ENCODE data around the gene TPSG1. TPM values are rescaled to one million over a fixed set of nuclear protein-coding genes. Genes with fewer than 3 reads are reported as not detected.

The TPSG1 gene
- total and polyA plus RNA-seq, 2 of the 13 experiments (the other 11 are each of a cell fraction or from before 2014, with no cell fraction given), result not detected

DNA sequence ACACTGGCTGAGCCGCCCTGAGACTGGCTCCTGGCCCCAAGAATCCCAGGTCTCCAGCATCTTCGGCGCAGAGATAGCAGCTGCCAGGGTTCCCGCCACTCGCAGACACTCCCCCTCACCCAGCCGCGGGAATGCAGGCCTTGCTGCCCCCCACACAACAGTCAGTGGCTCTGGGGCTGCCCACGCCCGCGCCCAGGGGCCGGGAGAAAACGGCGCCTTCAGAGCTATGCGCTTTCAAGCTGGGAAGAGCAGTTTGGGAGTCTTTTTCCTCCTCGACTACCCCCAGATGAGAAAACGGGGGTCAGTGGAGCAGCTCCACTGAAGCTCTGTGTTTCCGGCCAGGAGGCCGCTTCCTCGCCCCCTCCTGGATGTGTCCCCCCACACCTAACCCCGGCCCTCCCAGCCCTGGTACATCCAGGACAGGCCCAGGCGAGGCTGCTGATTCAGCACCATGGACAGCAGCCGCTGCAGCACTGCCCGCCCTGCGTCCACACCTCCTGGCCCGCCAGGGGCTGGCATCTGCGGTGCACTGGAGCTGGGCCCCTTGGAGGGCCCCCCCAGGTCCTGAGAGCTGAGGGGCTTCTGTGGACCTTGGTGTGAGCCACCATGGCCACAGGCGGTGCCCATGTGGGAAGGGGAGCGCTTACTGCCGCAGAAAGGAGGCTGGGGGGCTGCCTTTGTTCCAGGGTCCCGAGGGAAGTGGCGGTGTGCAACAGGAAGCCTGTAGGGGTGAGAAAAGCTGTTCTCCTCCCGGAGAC lies 36.5 kb downstream of the TPSG1 start (continued):
- TF ChIP-seq, protein P1, sequence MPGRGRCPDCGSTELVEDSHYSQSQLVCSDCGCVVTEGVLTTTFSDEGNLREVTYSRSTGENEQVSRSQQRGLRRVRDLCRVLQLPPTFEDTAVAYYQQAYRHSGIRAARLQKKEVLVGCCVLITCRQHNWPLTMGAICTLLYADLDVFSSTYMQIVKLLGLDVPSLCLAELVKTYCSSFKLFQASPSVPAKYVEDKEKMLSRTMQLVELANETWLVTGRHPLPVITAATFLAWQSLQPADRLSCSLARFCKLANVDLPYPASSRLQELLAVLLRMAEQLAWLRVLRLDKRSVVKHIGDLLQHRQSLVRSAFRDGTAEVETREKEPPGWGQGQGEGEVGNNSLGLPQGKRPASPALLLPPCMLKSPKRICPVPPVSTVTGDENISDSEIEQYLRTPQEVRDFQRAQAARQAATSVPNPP (CRISPR knock-in tag; IDR thresholded peaks at IDR 0.05), result no peak
- TF ChIP-seq ZSCAN21 (CRISPR knock-in tag; IDR thresholded peaks at IDR 0.05; ENCODE audit: borderline replicate concordance) (peak; percentile 83), ZNF343 (CRISPR knock-in tag; IDR thresholded peaks at IDR 0.05) (peak; percentile 32; the same call in 1 of the 2 replicates), ZNF235 (CRISPR knock-in tag; IDR thresholded peaks at IDR 0.05; ENCODE audit: borderline replicate concordance) (peak; percentile 85; the same call in 1 of the 2 replicates), REPIN1 (CRISPR knock-in tag; IDR thresholded peaks at IDR 0.05; ENCODE audit: borderline replicate concordance, low read depth) (no peak), NFE2 (CRISPR knock-in tag; IDR thresholded peaks at IDR 0.05) (no peak), ZFP36L2 (CRISPR knock-in tag; IDR thresholded peaks at IDR 0.05) (0 out of 2 replicates have a peak, but pooled peaks have one; percentile 56), ATF7-NPFF (CRISPR knock-in tag; IDR thresholded peaks at IDR 0.05; ENCODE audit: low read depth) (0 out of 2 replicates have a peak, but pooled peaks have one; percentile 51), ZNF772 (CRISPR knock-in tag; IDR thresholded peaks at IDR 0.05) (peak; percentile 85; the same call in 1 of the 2 replicates), FOXA1 (IDR thresholded peaks at IDR 0.05) (no peak), FOXA1 (CRISPR knock-in tag; IDR thresholded peaks at IDR 0.05) (0 out of 2 replicates have a peak, but pooled peaks have one; percentile 6), TEAD2 (CRISPR knock-in tag; IDR thresholded peaks at IDR 0.05) (peak; percentile 78; the same call in 1 of the 2 replicates), ZNF326 (CRISPR knock-in tag; IDR thresholded peaks at IDR 0.05; ENCODE audit: borderline replicate concordance) (no peak), KLF6 (CRISPR knock-in tag; IDR thresholded peaks at IDR 0.05) (peak; percentile 85; the same call in 1 of the 2 replicates), MED13 (CRISPR knock-in tag; IDR thresholded peaks at IDR 0.05) (peak; percentile 64; the same call in 1 of the 2 replicates), ZFP1 (CRISPR knock-in tag; IDR thresholded peaks at IDR 0.05) (no peak), ONECUT2 (CRISPR knock-in tag; IDR thresholded peaks at IDR 0.05) (peak; percentile 38; the same call in 1 of the 2 replicates), MTF2 (CRISPR knock-in tag; IDR thresholded peaks at IDR 0.05; ENCODE audit: borderline replicate concordance) (0 out of 2 replicates have a peak, but pooled peaks have one; percentile 39), ZNF703 (CRISPR knock-in tag; IDR thresholded peaks at IDR 0.05; ENCODE audit: borderline replicate concordance) (no peak), ZNF546 (CRISPR knock-in tag; conservative IDR thresholded peaks at IDR 0.05) (0 out of 2 replicates have a peak, but pooled peaks have one; percentile 54), ZSCAN12 (CRISPR knock-in tag; IDR thresholded peaks at IDR 0.05) (peak; percentile 81; the same call in 1 of the 2 replicates), NAIF1 (CRISPR knock-in tag; IDR thresholded peaks at IDR 0.05; ENCODE audit: borderline replicate concordance) (no peak), ZNF773 (CRISPR knock-in tag; IDR thresholded peaks at IDR 0.05; ENCODE audit: borderline replicate concordance) (peak; percentile 93; the same call in 1 of the 2 replicates), ETV5 (CRISPR knock-in tag; IDR thresholded peaks at IDR 0.05; ENCODE audit: borderline replicate concordance) (no peak)
- TF ChIP-seq, protein P2, sequence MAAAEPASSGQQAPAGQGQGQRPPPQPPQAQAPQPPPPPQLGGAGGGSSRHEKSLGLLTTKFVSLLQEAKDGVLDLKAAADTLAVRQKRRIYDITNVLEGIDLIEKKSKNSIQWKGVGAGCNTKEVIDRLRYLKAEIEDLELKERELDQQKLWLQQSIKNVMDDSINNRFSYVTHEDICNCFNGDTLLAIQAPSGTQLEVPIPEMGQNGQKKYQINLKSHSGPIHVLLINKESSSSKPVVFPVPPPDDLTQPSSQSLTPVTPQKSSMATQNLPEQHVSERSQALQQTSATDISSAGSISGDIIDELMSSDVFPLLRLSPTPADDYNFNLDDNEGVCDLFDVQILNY (CRISPR knock-in tag; conservative IDR thresholded peaks at IDR 0.05), result 0 out of 2 replicates have a peak, but pooled peaks have one; percentile 36
- TF ChIP-seq, protein P3, sequence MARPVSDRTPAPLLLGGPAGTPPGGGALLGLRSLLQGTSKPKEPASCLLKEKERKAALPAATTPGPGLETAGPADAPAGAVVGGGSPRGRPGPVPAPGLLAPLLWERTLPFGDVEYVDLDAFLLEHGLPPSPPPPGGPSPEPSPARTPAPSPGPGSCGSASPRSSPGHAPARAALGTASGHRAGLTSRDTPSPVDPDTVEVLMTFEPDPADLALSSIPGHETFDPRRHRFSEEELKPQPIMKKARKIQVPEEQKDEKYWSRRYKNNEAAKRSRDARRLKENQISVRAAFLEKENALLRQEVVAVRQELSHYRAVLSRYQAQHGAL (CRISPR knock-in tag; IDR thresholded peaks at IDR 0.05; ENCODE audit: not compliant biosample characterization), result peak; percentile 82
- TF ChIP-seq, protein P4, sequence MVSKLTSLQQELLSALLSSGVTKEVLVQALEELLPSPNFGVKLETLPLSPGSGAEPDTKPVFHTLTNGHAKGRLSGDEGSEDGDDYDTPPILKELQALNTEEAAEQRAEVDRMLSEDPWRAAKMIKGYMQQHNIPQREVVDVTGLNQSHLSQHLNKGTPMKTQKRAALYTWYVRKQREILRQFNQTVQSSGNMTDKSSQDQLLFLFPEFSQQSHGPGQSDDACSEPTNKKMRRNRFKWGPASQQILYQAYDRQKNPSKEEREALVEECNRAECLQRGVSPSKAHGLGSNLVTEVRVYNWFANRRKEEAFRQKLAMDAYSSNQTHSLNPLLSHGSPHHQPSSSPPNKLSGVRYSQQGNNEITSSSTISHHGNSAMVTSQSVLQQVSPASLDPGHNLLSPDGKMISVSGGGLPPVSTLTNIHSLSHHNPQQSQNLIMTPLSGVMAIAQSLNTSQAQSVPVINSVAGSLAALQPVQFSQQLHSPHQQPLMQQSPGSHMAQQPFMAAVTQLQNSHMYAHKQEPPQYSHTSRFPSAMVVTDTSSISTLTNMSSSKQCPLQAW (CRISPR knock-in tag; IDR thresholded peaks at IDR 0.05), result 0 out of 2 replicates have a peak, but pooled peaks have one; percentile 23

Data from HepG2 (cell line).